ENCODE data around the gene AICDA. TPM values are rescaled to one million over a fixed set of nuclear protein-coding genes. Genes with fewer than 3 reads are reported as not detected.
"Not testable (repeated sequence)": the region's sequence is repeated elsewhere in the genome, so short reads cannot be mapped to it uniquely, and the experiment has no call there.

The AICDA gene
- total and polyA plus RNA-seq, 5 experiments from 2014 or later, result not detected

DNA sequence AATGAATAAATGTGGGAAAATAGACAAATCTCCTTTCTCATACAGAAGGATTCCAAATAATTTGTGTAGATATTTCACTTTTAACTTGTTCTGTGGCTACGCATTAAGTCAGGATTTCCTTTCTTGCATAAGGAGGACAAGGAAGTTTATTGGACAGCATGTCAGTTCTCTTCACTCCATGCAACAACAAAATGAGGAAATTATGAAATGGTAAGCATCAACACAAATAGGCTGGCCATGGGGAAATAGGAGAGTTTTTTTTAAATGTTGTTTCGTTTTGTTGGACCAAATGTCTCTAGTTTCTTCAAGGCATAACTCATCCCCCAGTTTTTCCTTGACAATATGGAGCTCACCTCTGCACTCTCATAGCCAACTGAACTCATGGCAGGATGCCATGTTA lies 46.6 kb downstream of the AICDA start:
- Mint-ChIP-seq H3K9me3 (peaks cover 4 to 28% (median 13%) of the 10 kb centered on the region in 9 donors), H3K36me3 (peaks cover 0 to 22% (median 6%) of the 10 kb centered on the region in 3 donors)
- ATAC-seq, DNase-seq, H3K4me1 Mint-ChIP-seq, H3K27ac Mint-ChIP-seq, H3K4me3 Mint-ChIP-seq, H3K27me3 Mint-ChIP-seq, POLR2A ChIA-PET: not testable (repeated sequence)

DNA sequence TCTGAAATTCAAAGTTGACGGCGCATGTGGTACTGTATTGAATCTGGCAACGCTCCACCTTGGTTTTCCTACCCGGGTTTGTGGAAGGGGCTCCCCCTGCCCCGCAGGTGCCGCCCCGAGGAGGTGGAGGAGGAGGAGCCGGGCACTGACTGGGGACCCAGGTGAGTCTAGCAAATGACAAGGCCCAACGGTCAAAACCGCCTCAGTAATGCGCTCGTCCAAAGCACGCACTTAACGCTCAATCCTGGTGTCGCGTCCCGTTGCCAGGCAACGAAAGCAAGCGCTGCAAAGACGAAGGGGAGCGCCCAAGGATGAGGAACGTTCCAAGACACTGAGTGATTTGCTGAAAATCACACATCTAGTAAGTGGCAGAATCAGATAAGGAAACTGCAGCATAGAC lies 48.0 kb downstream of the AICDA start:
- POLR2A ChIA-PET, result no interaction called here
- no peak for ATAC-seq
- no peak overlapping the region for H3K4me3 Mint-ChIP-seq
- H3K27ac Mint-ChIP-seq, result no peak overlapping the region
- no peak for DNase-seq
- H3K9me3 Mint-ChIP-seq, result peaks cover 4 to 34% (median 13%) of the 10 kb centered on the region in 9 donors
- H3K4me1 Mint-ChIP-seq, result no peaks in the 10 kb centered on the region
- peaks cover 0 to 22% (median 6%) of the 10 kb centered on the region in 3 donors for H3K36me3 Mint-ChIP-seq
- H3K27me3 Mint-ChIP-seq, result peaks cover 0 to 8% (median 3%) of the 10 kb centered on the region in 5 donors

DNA sequence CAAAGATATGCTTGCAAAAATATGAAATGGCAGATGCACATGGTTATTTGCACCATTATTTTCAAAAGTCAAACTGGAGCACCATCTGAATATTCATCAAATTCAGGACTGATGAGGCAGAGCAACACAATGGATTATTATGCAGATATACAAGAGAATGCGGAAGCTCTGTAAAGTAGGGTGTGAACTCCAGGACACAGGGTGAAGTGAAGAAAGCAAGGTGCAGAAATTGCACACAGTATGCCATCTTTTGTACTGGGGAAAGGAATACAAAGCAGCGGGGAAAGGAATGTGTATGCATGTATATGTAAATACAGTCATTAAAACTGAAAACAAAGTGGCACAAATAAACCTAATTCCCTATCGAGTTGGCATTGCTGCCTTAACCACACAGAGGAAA lies 49.3 kb downstream of the AICDA start:
- no peak for DNase-seq
- H3K27me3 Mint-ChIP-seq, result peaks cover 0 to 8% (median 3%) of the 10 kb centered on the region in 5 donors
- POLR2A ChIA-PET, result no interaction called here
- no peak overlapping the region for H3K27ac Mint-ChIP-seq
- no peaks in the 10 kb centered on the region for H3K4me1 Mint-ChIP-seq
- peaks cover 0 to 22% (median 6%) of the 10 kb centered on the region in 3 donors for H3K36me3 Mint-ChIP-seq
- no peak for ATAC-seq
- H3K4me3 Mint-ChIP-seq, result no peak overlapping the region
- peaks cover 4 to 34% (median 13%) of the 10 kb centered on the region in 9 donors for H3K9me3 Mint-ChIP-seq

DNA sequence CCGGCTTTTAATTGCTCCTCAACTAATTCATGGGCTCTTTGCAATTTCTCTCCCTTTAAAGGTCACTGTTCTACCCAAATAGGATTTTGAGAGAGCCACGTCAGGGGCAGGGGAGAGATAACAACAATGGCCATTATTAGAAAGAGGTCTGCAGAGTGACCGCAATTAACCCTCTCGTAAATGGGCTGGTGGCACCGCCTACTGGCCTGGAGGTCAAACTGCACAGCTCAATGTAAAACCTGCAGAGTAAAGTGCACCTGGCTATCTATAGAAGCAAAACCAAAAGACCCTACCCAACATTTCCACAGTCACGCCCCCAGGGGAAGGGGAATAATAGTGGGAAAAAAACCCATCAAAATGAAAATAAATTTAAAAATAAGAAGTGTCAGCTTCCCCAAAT lies 50.3 kb downstream of the AICDA start:
- no peak overlapping the region for H3K4me3 Mint-ChIP-seq
- no peak overlapping the region for H3K27ac Mint-ChIP-seq
- no peaks in the 10 kb centered on the region for H3K4me1 Mint-ChIP-seq
- POLR2A ChIA-PET, result no interaction called here
- H3K9me3 Mint-ChIP-seq, result peaks cover 4 to 32% (median 13%) of the 10 kb centered on the region in 9 donors
- no peak for DNase-seq
- peaks cover 0 to 8% (median 3%) of the 10 kb centered on the region in 5 donors for H3K27me3 Mint-ChIP-seq
- peaks cover 0 to 22% (median 4%) of the 10 kb centered on the region in 3 donors for H3K36me3 Mint-ChIP-seq
- no peak for ATAC-seq

DNA sequence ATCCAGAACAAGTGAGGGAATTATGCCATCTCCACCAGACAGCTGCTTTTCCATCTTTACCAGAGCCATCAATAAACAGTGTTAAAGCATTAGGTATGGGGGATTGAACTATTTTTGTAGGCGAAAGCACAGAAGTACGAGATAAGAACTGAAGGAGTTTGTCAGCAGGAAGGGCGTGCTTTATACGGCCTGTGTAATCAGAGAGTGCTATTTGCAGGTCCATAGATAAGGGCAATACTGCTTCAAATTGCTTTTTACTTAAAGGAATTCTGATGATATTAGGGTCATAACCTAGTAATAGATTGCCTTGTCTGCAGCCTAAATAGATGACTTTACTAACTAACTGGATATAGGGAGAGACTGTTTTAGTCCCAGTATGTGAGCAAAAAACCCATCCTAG lies 51.6 kb downstream of the AICDA start:
- ATAC-seq, result no peak
- H3K9me3 Mint-ChIP-seq, result peaks cover 4 to 25% (median 13%) of the 10 kb centered on the region in 9 donors
- H3K27me3 Mint-ChIP-seq, result peaks cover 0 to 7% (median 3%) of the 10 kb centered on the region in 5 donors
- H3K27ac Mint-ChIP-seq, result no peak overlapping the region
- H3K36me3 Mint-ChIP-seq, result peaks cover 0 to 16% (median 2%) of the 10 kb centered on the region in 3 donors
- H3K4me3 Mint-ChIP-seq, result no peak overlapping the region
- DNase-seq, result no peak
- H3K4me1 Mint-ChIP-seq, result no peaks in the 10 kb centered on the region
- POLR2A ChIA-PET, result no interaction called here

DNA sequence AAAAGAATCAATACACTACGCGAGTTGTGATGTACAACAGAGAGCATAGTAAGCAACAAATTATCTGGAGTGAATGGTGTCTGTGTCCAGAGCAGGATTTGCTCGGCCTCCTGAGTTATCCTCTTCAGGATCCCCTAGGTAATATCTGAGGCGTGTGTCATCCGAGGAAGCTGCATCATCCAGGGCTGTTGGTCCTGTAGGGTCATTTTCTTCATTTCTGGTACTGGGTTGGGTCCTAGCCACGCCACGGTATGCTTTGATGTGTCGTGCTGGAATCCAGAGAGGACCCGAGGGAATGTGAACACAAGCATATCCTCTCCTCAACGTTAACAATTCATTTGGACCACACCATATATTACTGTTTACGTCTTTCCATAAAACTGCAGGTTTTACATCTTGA lies 53.0 kb downstream of the AICDA start:
- Mint-ChIP-seq H3K4me3 (no peak overlapping the region), H3K4me1 (no peaks in the 10 kb centered on the region), H3K36me3 (peaks cover 0 to 16% (median 2%) of the 10 kb centered on the region in 3 donors), H3K27me3 (peaks cover 0 to 5% (median 3%) of the 10 kb centered on the region in 5 donors), H3K27ac (no peak overlapping the region), H3K9me3 (peaks cover 4 to 25% (median 13%) of the 10 kb centered on the region in 9 donors)
- no peak for ATAC-seq
- DNase-seq, result no peak
- POLR2A ChIA-PET, result no interaction called here

DNA sequence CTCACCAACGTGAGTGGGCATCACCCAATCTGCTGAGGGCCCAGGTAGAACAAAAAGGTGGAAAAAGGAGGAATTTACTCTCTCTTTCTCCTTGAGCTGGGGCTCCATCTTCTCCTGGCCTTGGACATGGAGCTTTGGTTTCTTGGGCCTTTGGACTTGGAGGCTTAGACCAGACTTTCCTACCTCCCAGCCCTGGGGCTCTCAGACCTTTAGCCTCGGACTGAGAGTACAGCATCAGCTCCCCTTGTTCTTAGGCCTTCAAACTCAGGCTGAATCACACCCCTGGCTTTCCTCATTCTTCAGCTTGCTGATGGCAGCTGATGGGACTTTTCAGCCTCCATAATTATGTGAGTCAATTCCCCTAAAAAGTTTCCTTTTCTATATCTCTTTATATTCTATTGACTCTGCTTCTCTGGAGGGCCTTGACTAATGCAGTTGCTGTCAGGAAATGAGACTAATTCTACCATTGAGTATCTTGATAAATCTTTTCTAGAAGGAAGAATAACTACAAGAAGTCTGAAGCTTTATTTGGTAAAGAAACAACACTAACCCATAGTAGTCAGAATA lies 56.0 kb downstream of the AICDA start:
- Mint-ChIP-seq H3K9me3 (peaks cover 0 to 12% (median 0%) of the 10 kb centered on the region in 9 donors), H3K27ac (no peak overlapping the region), H3K36me3 (peaks cover 0 to 2% (median 0%) of the 10 kb centered on the region in 3 donors), H3K4me3 (no peak overlapping the region), H3K4me1 (no peaks in the 10 kb centered on the region), H3K27me3 (peaks cover 0 to 3% (median 3%) of the 10 kb centered on the region in 5 donors)
- ATAC-seq (no peak), DNase-seq (no peak)
- POLR2A ChIA-PET, result no interaction called here

DNA sequence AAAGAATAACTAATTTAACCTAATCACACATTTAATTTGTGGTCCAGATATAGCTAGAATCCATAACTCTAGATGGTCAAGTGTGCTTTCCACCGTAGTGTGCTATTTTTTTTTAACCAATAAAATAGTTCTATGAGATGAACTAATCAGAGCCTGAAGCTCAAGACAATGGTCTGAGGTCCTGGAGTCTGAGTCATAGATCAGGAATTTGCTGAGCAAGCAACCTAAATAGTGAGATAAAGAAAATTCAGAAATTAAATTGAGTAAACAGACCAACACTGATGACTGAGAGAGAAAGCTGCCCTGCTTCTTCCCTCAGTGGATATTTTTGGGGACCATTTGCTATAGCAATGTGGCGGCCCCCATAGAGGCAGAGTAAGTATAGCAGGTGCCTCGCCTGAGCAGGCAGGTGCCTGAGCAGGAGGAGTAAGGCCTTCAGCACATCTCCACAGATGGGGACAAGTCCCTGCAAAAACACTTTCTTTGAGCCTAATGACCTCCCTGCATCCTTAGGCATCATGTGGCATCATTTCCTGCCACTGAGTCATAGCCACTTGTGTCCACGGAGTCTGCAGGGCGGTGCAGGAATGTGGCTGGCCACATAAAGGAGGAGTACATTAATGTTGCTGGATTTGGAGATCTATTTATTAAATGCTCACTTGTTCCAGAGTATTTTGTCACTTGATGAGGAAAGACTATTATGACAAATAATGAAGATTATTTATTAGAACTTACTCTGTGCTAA lies 58.0 kb downstream of the AICDA start:
- Mint-ChIP-seq H3K4me3 (no peak overlapping the region), H3K9me3 (no peaks in the 10 kb centered on the region), H3K27me3 (peaks cover 0 to 3% (median 0%) of the 10 kb centered on the region in 5 donors), H3K36me3 (no peaks in the 10 kb centered on the region), H3K27ac (no peak overlapping the region), H3K4me1 (no peaks in the 10 kb centered on the region)
- ATAC-seq (no peak), DNase-seq (no peak)
- POLR2A ChIA-PET, result no interaction called here

DNA sequence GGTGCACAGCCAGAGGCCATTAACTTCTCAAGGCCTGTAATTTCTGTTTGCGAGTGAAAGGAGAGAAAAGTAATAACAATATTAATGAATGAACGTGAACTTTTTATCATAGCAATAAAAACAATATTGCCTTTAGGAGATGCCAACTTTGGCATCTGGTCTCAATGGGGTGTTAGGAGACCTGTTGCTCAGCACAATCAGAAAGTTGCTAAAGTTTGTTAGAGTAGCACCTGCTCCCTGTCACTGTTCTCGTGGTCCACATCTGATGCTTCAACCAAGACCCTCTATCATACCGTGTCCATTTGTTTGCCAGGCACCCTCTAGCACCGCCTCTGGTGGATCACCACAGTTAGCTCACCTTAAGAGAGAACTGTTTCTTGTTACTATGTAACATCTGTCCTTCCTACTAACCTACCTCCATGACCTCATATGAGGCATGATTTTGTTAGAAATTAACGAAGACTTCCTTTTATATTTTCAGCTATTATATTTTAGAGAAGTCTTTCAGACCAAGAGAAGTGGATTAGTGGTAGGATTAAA lies 59.5 kb downstream of the AICDA start:
- H3K4me1 Mint-ChIP-seq, result no peaks in the 10 kb centered on the region
- no peak for DNase-seq
- H3K9me3 Mint-ChIP-seq, result no peaks in the 10 kb centered on the region
- peaks cover 0 to 3% (median 0%) of the 10 kb centered on the region in 5 donors for H3K27me3 Mint-ChIP-seq
- no peak overlapping the region for H3K27ac Mint-ChIP-seq
- no peak for ATAC-seq
- H3K36me3 Mint-ChIP-seq, result no peaks in the 10 kb centered on the region
- no peak overlapping the region for H3K4me3 Mint-ChIP-seq
- POLR2A ChIA-PET, result no interaction called here

Other genes with a start within 250 kb of the AICDA start
- gene CLEC6A, start 156.9 kb downstream of the AICDA start, total RNA-seq, result not detected
- gene CLEC6A, start 156.9 kb downstream of the AICDA start, polyA plus RNA-seq, result not detected
- not detected for gene CLEC4D, start 99.4 kb downstream of the AICDA start, total RNA-seq
- not detected for gene CLEC4D, start 99.4 kb downstream of the AICDA start, polyA plus RNA-seq
- not detected for gene CLEC4E, start 72.0 kb downstream of the AICDA start, total RNA-seq
- gene CLEC4E, start 72.0 kb downstream of the AICDA start, polyA plus RNA-seq, result under 1 TPM in 1 of 3 donors, not detected in 2; 0.30 TPM
- gene MFAP5, start 50.0 kb upstream of the AICDA start, total RNA-seq, result not detected
- gene MFAP5, start 50.0 kb upstream of the AICDA start, polyA plus RNA-seq, result not detected
- gene RIMKLB, start 85.1 kb upstream of the AICDA start, total RNA-seq, result 10 to 100 TPM; 29.8 to 33.1 TPM
- 1 to 10 TPM; 1.9 to 4.5 (median 4.0) TPM for gene RIMKLB, start 85.1 kb upstream of the AICDA start, polyA plus RNA-seq
- gene A2ML1, start 209.8 kb upstream of the AICDA start, total RNA-seq, result not detected
- not detected for gene A2ML1, start 209.8 kb upstream of the AICDA start, polyA plus RNA-seq